Memory B cell (primary cell): ENCODE results near the gene SLC30A1.
A peak's percentile ranks its signal among the peaks of the same experiment; 100 is the strongest.

Experiments used
- ATAC-seq: fragments of 150-1000 bp; cut with Tn5 transposase; 2 replicates; pipeline ENCODE4 v1.10.0; 2021; ENCODE audit warnings: low read depth, mild to moderate bottlenecking, moderate library complexity
- DNase-seq, 2 donors: peaks; one replicate each; pipeline ENCODE4 v3.0.0; 2022; ENCODE audit warnings: low spot score in 2 of 2
- H3K27ac Mint-ChIP-seq: one replicate; pipeline ENCODE4 v1.8.0; 2022; ENCODE audit warnings: mild to moderate bottlenecking, moderate library complexity, mixed read lengths
- H3K27me3 Mint-ChIP-seq: one replicate; pipeline ENCODE4 v1.8.0; 2022; ENCODE audit warnings: mixed read lengths
- H3K36me3 Mint-ChIP-seq: one replicate; pipeline ENCODE4 v1.8.0; 2022; ENCODE audit warnings: mild to moderate bottlenecking, mixed read lengths
- H3K4me1 Mint-ChIP-seq: one replicate; pipeline ENCODE4 v1.8.0; 2022; ENCODE audit warnings: mixed read lengths
- H3K4me3 Mint-ChIP-seq: one replicate; pipeline ENCODE4 v1.8.0; 2022; ENCODE audit warnings: mild to moderate bottlenecking, moderate library complexity, mixed read lengths
- H3K9me3 Mint-ChIP-seq: one replicate; pipeline ENCODE4 v1.8.0; 2022; ENCODE audit warnings: mixed read lengths

The SLC30A1 gene

DNA sequence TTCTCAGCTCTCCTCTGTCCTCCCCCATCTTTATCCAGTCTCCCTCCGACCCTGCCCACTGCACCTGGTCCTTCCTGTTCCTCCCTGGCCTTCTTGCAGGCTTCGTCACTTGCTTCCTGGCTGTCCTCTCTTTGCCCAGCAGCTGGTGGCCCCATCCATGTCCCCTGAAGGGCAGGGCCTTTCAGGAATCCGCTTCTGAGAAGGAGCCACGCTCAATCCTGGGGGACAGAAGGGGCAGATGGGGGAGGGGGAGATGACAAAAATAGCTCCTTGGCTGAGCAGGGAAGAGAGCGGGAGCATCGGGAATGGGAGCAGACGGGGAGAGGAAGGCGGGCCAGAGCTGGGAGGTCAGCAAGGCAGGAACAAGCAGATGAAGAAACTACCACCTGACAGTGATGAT lies 40.7 kb downstream of the SLC30A1 start:
- H3K27ac Mint-ChIP-seq: no peak overlapping the region
- H3K27me3 Mint-ChIP-seq: peaks cover 6% of the 10 kb centered on the region
- DNase-seq (no peak), ATAC-seq (no peak)
- peaks cover 13% of the 10 kb centered on the region for H3K9me3 Mint-ChIP-seq
- H3K36me3 Mint-ChIP-seq: peaks cover 2% of the 10 kb centered on the region
- no peaks in the 10 kb centered on the region for H3K4me1 Mint-ChIP-seq
- no peak overlapping the region for H3K4me3 Mint-ChIP-seq

DNA sequence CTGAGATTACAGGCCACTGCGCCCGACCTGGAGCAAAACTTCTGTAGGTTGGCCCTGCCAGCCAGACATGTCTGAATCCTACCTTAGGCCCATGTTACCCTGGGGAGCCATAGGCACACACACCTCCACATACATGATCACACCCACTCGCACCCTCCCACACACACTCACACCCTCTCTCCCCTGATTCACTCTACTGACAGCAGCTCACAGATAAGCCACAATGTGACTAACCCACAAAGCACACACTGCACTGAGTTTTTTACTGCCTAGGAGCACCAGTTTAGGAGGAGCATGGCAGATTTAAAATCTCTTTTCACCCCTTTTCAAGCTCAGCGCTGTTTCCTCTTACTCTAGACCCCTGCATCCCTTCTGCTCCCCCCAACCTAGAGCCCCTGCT lies 41.7 kb downstream of the SLC30A1 start:
- Mint-ChIP-seq H3K4me1 (no peaks in the 10 kb centered on the region), H3K27me3 (peaks cover 6% of the 10 kb centered on the region), H3K27ac (no peak overlapping the region), H3K36me3 (peaks cover 2% of the 10 kb centered on the region), H3K9me3 (peaks cover 13% of the 10 kb centered on the region), H3K4me3 (no peak overlapping the region)
- ATAC-seq (no peak), DNase-seq (no peak)

DNA sequence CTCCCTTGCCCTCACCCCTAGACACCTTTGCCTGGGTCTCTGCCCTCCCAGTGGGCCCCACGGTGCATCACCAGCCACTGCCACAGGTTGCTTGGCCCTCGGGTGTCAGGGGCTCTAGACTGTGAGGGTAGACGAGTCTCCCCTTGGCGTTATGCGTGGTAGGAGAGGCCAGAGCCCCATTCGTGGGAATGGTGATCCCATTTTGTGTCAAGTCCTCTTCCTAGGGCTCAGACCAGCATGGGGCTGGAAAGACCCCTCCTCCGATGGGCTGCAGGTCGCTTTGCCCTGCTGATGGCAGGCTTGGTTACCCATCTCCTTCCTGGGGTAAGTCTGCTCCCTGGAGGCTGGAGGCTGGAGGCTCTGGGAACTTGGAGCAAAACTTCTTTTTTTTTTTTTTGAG lies 42.4 kb downstream of the SLC30A1 start:
- DNase-seq: no peak
- peaks cover 10% of the 10 kb centered on the region for H3K9me3 Mint-ChIP-seq
- peaks cover 3% of the 10 kb centered on the region for H3K27me3 Mint-ChIP-seq
- H3K4me1 Mint-ChIP-seq: no peaks in the 10 kb centered on the region
- no peak overlapping the region for H3K4me3 Mint-ChIP-seq
- peaks cover 2% of the 10 kb centered on the region for H3K36me3 Mint-ChIP-seq
- H3K27ac Mint-ChIP-seq: no peak overlapping the region
- no peak for ATAC-seq

DNA sequence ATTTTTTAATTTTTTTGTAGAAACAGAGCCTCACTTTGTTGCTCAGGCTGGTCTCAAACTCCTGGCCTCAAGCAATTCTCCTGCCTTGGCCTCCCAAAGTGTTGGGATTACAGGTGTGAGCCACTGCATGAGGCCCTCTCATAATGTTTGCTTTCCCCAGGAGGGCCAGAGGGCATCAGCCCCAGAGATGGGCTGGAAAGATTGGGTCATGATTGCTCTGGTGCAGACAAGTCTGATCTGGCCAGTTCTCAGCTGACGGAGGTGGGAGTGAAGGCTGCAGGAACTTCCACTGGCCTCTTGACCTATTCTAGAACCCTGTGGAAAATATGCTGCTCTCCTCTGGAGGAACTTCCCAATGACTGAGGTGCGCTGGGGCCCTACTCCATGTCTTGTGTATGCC lies 43.6 kb downstream of the SLC30A1 start:
- Mint-ChIP-seq H3K9me3 (peaks cover 3% of the 10 kb centered on the region), H3K27me3 (peaks cover 6% of the 10 kb centered on the region), H3K4me3 (no peak overlapping the region), H3K27ac (peak overlapping the region; percentile 72), H3K4me1 (no peaks in the 10 kb centered on the region), H3K36me3 (peaks cover 2% of the 10 kb centered on the region)
- ATAC-seq: no peak
- DNase-seq: no peak

DNA sequence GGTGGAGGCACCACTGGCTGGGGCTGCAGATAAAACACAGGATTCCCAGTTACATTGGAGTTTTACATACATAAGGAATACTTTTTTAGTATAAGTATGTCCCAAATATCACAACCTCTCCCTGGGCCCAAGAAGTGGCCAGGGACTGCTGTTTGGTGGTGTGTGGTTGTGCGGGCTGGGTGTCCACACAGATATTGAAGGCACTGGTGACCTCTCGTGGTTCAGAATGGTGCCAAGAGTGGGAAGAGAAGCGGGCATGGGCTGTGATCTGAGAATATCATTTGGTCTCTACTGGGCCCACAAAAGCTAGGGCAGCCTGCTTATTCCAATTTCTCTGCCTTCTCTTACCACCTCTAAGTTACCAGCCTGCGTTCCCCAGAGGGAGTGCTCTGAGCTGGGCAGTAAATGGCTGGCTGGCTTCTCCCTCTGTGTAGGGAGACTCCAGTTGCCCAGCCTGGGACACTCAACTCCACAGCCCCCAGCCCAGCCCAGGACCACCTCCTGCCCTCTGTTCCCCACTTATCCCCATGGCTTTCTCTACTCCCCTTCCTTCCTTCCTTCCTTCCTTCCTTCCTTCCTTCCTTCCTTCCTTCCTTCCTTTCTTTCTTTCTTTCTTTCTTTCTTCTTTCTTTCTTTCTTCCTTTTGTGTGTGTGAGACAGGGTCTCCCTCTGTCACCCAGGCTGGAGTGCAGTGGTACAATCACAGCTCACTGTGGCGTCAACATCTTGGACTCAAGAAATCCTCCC lies 44.2 kb downstream of the SLC30A1 start:
- no peaks in the 10 kb centered on the region for H3K4me1 Mint-ChIP-seq
- no peak for ATAC-seq
- no peaks in the 10 kb centered on the region for H3K36me3 Mint-ChIP-seq

DNA sequence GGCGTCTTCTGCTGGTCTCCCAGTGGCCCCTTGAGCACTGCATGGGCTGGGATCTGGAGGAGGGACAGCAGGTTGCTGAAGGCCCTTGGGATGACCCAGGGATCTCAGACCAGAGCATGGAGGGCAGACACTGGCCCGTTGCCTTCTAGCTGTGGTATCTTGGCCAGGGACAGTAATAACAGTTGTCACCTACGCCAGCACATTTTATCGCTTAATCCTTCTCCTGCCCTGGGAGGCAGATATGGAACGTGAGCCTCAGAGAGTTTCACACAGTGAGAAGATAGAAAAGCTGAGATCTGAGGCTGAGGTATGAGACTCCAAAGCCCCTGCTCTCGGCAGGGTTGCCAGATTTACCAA lies 46.9 kb downstream of the SLC30A1 start:
- no peak overlapping the region for H3K27ac Mint-ChIP-seq
- ATAC-seq: no peak
- H3K4me3 Mint-ChIP-seq: no peak overlapping the region
- H3K27me3 Mint-ChIP-seq: peaks cover 6% of the 10 kb centered on the region
- H3K36me3 Mint-ChIP-seq: no peaks in the 10 kb centered on the region
- DNase-seq: no peak
- no peaks in the 10 kb centered on the region for H3K9me3 Mint-ChIP-seq
- H3K4me1 Mint-ChIP-seq: peaks cover 9% of the 10 kb centered on the region

More for the DNA sequence above, 44.2 kb downstream of the SLC30A1 start:
- Mint-ChIP-seq H3K27me3 (peaks cover 3% of the 10 kb centered on the region), H3K4me3 (no peak overlapping the region), H3K9me3 (no peaks in the 10 kb centered on the region), H3K27ac (peak overlapping the region; percentile 72)
- DNase-seq: no peak

DNA sequence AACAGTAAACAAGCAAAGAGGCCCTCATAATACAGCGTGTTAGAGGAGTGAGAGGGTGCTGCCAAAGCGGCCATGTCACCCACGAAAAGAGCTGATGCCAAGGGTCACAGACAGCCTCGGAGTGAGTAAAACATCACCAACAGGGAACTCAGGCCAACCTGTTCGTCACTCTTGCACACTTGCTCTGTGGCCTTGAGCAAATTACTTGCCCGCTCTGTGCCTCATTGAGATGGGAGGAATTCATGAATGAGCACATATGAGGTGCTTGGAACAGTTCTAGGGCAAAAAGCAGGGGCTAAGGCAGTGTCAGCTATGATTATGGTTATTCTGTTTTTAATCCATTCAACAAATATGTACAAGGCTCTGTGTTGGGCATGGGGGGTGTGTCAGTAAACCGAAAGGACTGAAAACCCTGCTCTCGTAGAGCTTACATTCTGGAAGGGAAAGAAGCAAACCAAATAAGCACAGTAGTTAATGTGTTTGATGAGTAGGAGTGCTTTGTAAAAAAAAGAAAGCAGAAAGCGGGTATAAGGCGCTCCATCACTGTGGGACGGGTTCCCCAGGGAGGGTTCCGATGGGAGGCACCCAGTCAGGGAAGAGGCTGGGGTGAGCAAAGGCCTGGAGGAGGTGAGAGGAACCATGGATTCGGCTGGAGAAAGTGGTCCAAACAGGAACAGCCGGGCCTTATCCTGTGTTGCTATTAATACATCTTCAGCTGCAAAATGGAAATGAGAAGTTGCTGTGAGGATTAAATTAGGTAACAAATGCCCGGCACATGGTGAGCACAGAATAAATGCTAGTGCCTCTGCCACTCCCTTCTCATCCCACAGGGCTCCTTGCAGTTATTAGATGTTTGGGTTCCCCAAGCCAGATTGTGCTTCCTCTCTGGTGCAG lies 47.5 kb downstream of the SLC30A1 start:
- DNase-seq (no peak), ATAC-seq (no peak)
- Mint-ChIP-seq H3K4me1 (peaks cover 13% of the 10 kb centered on the region), H3K9me3 (no peaks in the 10 kb centered on the region), H3K36me3 (no peaks in the 10 kb centered on the region), H3K27me3 (peaks cover 6% of the 10 kb centered on the region), H3K27ac (no peak overlapping the region), H3K4me3 (no peak overlapping the region)

DNA sequence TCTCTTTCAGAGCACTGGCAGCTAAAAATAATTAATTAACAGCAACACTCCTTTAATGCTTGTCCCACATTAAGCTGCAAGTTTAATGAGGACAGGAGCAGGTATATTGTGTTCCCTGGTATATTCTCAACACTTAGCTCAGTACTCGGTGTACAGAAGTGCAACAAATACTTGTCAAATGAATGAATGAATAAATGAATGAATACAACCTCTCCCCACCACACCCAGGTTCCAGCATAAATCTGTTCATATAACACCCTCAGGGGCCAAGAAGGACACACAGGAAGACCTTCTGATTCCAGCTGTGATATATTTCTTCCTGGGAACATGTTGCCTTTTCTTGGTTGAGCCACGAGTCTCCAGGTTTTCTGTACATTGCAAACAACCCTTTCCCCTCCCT lies 48.9 kb downstream of the SLC30A1 start:
- no peak overlapping the region for H3K4me3 Mint-ChIP-seq
- H3K4me1 Mint-ChIP-seq: peaks cover 13% of the 10 kb centered on the region
- no peaks in the 10 kb centered on the region for H3K9me3 Mint-ChIP-seq

DNA sequence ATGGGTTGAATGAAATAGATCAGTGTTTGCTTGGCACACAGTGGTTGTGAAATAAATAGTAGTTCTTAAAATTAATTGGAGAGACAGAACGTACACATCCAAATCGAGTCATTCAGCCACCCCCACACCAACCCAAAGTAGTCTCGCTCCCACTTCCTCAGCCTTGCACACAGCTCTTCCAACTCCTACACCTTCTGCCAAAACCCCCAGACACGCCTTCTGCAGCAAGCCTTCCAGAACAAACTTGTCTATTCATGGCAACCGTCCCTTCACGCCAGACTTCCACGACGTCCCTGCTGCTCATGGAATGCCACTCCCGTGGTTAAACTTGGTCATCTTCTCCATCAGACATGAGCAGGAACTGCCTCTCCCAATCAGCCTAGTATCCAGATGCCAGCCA lies 49.5 kb downstream of the SLC30A1 start:
- H3K4me3 Mint-ChIP-seq: no peak overlapping the region
- no peaks in the 10 kb centered on the region for H3K9me3 Mint-ChIP-seq
- H3K27me3 Mint-ChIP-seq: peaks cover 6% of the 10 kb centered on the region
- H3K4me1 Mint-ChIP-seq: peaks cover 13% of the 10 kb centered on the region
- H3K27ac Mint-ChIP-seq: no peak overlapping the region
- no peak for ATAC-seq
- H3K36me3 Mint-ChIP-seq: no peaks in the 10 kb centered on the region
- DNase-seq: no peak

More for the DNA sequence above, 48.9 kb downstream of the SLC30A1 start:
- DNase-seq (no peak), ATAC-seq (no peak)
- Mint-ChIP-seq H3K27ac (no peak overlapping the region), H3K27me3 (peaks cover 6% of the 10 kb centered on the region), H3K36me3 (no peaks in the 10 kb centered on the region)

DNA sequence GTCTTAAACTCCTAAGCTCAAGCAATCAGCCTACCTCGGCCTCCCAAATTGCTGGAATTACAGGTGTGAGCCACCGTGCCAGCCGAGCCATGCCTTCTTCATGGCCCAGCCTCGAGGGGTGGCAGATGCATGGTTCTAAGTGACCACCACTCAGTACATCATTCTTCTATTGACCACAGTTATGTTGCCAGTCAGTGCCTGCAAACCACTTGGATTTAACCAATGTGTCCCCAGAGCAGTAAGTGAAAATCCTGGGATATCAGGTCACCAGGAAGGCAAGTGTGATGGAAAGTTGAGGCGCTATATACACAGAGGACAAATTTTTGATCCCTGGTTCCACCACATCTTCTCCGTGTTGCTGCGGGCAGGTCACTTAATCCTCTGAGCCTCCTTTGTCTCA lies 50.0 kb downstream of the SLC30A1 start:
- ATAC-seq (no peak), DNase-seq (no peak)
- no peak overlapping the region for H3K4me3 Mint-ChIP-seq
- no peaks in the 10 kb centered on the region for H3K36me3 Mint-ChIP-seq
- peaks cover 6% of the 10 kb centered on the region for H3K27me3 Mint-ChIP-seq
- H3K9me3 Mint-ChIP-seq: no peaks in the 10 kb centered on the region
- H3K4me1 Mint-ChIP-seq: peaks cover 13% of the 10 kb centered on the region
- H3K27ac Mint-ChIP-seq: no peak overlapping the region

DNA sequence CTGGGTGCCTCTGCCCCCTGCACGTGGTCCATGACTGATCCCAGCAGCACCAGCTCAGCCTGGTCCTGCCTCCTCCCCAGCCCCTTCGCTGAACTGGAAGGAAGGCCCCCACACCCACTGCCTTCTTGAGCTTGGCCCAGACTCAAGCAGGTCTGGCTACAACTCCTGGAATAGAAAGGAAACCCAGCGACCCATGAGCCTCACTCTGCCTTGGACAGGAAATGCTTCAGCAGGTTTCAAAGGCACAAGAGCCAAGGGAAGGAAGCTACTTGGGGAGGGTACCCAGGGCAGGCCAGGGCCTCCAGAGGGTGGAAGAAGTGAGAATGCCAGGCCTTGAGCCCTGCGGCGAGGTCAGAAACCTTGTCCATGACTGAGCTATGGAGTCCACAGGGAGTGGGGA lies 51.1 kb downstream of the SLC30A1 start:
- no peak for ATAC-seq
- Mint-ChIP-seq H3K9me3 (no peaks in the 10 kb centered on the region), H3K4me1 (peaks cover 13% of the 10 kb centered on the region), H3K27me3 (peaks cover 6% of the 10 kb centered on the region), H3K4me3 (no peak overlapping the region), H3K27ac (no peak overlapping the region), H3K36me3 (no peaks in the 10 kb centered on the region)
- no peak for DNase-seq

DNA sequence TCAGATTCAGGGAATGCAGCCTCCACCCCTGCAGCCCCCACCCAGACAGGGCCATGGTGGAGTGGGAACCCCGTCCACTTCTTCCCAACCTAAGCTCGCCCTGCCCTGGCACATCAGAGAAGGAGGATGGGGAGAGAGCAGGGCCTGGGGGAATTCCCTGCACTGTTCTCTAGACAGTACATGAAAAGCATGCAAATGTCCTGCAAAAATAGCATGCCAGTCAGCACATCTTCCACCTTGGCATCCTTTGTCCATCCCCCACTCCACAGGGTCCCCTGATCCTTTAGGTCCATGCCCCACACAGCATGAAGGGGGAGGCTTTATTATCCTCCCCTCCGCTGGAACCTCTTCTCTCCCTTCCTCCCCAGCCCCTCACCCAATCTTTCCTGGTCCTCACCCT lies 52.0 kb downstream of the SLC30A1 start:
- H3K36me3 Mint-ChIP-seq: no peaks in the 10 kb centered on the region
- no peak overlapping the region for H3K27ac Mint-ChIP-seq
- no peaks in the 10 kb centered on the region for H3K9me3 Mint-ChIP-seq
- DNase-seq (no peak), ATAC-seq (peak; percentile 69)
- H3K4me3 Mint-ChIP-seq: peak overlapping the region; percentile 16
- H3K27me3 Mint-ChIP-seq: peaks cover 6% of the 10 kb centered on the region
- H3K4me1 Mint-ChIP-seq: peaks cover 13% of the 10 kb centered on the region

DNA sequence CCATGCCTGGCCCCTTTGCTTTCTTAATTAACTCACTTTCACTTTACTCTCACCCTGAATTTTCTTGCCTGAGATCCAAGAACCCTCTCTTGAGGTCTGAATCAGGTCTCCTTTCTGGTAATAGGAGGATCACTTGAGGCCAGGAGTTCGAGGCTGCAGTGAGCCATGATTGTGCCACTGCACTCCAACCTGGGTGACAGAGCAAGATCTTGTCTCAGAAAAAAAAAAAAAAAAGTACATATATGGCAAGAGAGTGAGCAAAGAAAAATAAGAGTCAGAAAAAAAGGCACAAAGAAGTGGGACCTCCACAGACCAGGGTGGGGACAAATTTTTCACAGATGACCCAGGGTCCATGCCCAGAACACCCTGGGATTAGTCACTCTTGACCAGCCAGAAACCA lies 52.9 kb downstream of the SLC30A1 start:
- Mint-ChIP-seq H3K4me3 (no peak overlapping the region), H3K9me3 (no peaks in the 10 kb centered on the region), H3K36me3 (no peaks in the 10 kb centered on the region), H3K27me3 (peaks cover 4% of the 10 kb centered on the region), H3K27ac (no peak overlapping the region), H3K4me1 (peaks cover 13% of the 10 kb centered on the region)
- DNase-seq: no peak
- no peak for ATAC-seq

DNA sequence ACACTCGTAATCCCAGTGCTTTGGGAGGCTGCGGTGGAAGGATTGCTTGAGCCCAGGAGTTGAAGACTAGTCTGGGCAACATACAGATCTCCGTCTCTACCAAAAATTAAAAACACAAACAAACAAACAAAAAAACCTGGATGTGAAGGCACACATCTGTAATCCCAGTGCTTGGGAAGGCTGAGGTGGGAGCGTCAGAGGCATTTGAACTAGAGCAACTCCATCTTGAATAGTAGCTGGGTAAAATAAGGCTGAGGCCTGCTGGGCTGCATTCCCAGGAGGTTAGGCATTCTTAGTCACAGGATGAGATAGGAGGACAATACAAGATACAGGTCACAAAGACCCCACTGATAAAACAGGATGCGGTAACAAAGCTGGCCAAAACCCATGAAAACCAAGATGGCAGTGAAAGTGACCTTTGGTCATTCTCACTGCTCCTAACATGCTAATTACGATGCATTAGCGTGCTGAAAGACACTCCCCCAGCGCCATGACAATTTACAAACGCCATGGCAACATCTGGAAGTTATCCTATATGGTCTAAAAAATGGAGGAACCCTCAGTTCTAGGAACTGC lies 53.8 kb downstream of the SLC30A1 start:
- H3K4me3 Mint-ChIP-seq: no peak overlapping the region
- H3K4me1 Mint-ChIP-seq: peaks cover 13% of the 10 kb centered on the region
- H3K36me3 Mint-ChIP-seq: no peaks in the 10 kb centered on the region
- H3K27ac Mint-ChIP-seq: no peak overlapping the region
- H3K9me3 Mint-ChIP-seq: no peaks in the 10 kb centered on the region
- peaks cover 4% of the 10 kb centered on the region for H3K27me3 Mint-ChIP-seq
- DNase-seq (no peak), ATAC-seq (no peak)
